Epithelial cell of prostate (primary cell): ENCODE results near the gene UBP1.

Experiments
- DNase-seq: peaks from one replicate; pipeline ENCODE4 v3.0.0-alpha.2; 2011; ENCODE audit warnings: low read depth, low spot score
- H3K27ac ChIP-seq: fragments of 450-650 bp; 2 replicates; pipeline ENCODE4 v1.5.1; 2017; ENCODE audit warnings: mild to moderate bottlenecking

UBP1 gene

DNA sequence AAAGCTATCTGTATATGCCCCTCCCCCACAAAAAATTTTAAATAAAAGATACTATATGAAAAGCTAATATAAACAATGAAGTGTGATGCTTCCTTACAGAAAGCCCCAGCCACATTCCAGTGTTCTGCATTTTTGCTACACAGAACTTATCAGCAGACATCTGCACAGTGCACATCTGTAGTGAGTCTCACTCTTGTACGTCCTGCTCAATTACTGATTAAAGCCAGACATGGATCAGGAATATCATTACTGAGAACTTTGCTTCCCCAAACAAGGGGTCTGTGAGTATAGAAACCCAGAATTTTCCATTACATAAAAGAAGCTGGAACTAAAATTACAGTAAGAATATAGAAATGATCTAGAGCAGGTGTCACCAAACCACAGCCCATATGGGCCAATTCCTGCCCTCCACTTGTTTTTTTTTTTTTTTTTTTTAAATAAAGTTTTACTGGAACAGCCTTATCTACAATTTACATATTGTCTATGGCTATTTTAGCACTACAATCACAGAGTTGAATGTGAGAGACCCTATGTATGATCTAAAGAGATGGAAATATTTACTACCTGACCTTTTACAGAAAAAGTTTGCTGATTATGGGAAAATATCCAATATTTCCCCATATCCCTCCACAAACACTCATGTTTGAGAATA, 45.7 kb downstream of the UBP1 start:
- no peak for DNase-seq
- H3K27ac ChIP-seq = no peak overlapping the region

DNA sequence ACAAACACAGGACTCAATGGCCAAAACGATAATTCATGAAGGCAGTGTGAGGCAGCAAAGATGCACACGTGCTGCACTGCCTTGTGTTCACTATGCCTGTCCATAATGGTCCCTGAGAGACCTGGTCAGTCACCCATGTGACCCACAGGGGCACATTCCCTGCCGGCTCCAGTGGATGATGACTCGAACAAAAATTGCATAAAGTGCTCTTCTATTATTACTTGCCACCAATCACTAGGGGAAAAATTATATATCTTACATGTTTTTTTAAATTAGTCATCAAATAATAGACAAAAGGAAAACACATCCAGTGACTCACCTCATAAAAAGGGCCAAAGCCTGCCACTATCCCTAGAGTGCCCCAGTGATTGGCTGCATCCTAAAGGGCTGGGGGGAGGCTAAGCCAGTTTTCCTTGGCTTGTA, 47.5 kb downstream of the UBP1 start:
- peak overlapping the region; percentile 51 for H3K27ac ChIP-seq
- peak; percentile 51 for DNase-seq

DNA sequence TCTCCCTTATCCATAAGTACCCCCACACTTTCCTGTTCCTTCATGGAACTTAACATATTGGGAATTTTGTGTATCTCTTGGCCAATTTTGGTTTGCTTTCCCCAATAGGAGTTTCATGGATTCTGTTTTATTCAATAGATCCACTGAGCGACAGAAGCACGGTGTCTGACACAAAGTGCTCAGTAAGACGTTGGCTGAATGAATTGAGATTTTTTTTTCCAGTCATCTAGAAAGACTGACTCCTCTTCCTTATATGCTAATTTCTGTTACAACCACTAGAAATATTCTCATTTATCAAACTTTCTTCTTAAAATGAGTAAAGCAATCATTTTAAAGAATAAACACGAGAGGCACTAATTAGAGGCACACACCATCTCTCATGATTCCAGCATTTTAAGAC, 48.1 kb downstream of the UBP1 start:
- DNase-seq = no peak
- peak overlapping the region; percentile 51 for H3K27ac ChIP-seq

DNA sequence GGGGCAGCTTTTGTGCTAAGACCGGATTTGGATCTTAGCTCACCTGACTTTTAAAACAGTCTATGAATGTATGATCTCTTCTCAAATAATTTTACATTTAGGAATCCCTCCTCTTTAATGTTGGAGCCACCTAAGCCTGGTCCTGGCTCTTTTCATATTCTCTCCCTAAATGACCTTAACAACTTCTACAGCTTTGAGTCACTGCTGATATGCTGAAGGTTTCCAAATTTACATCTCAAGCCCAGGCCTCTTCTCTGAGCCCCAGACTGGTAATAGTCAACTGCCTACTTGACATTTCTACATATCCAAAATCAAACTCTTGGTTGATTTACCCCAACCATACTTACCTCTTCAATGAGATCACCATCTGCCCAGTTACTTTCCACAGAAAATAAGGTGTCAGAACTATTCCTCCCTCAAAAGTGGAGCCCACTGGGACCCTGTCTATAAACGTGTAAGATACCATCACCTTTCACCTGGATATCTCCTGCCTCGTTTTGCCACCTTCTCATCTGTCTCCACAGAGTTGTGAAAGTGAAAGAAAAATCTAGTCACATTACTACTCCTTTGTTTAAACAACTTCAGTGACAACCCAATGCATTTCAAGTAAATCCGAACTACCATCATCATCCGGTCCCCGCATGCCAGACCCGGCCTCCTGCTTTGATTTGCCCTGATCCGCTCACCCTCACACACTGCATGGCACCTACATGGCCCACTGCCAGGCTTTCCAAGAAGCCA, 48.8 kb downstream of the UBP1 start:
- no peak overlapping the region for H3K27ac ChIP-seq
- DNase-seq = no peak

DNA sequence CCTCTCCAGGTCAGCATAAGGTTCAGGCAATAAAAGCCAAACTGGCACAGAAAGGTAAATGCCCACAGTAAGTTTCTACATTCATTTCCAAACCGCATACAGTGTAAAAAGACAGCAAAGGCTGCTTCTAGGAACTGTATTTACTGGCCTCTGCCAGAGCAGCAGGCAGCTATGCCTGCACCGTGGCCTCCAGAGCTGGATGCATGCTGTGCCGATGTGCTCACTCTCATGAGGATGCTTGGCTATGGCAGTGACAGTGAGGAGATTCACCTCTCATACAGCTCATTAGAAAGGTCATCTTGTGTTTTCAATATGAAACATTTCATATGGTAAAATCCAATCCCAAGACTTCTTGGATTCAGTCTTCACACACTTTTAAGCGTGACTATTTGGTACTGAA, 50.3 kb downstream of the UBP1 start:
- H3K27ac ChIP-seq = no peak overlapping the region
- DNase-seq = no peak

DNA sequence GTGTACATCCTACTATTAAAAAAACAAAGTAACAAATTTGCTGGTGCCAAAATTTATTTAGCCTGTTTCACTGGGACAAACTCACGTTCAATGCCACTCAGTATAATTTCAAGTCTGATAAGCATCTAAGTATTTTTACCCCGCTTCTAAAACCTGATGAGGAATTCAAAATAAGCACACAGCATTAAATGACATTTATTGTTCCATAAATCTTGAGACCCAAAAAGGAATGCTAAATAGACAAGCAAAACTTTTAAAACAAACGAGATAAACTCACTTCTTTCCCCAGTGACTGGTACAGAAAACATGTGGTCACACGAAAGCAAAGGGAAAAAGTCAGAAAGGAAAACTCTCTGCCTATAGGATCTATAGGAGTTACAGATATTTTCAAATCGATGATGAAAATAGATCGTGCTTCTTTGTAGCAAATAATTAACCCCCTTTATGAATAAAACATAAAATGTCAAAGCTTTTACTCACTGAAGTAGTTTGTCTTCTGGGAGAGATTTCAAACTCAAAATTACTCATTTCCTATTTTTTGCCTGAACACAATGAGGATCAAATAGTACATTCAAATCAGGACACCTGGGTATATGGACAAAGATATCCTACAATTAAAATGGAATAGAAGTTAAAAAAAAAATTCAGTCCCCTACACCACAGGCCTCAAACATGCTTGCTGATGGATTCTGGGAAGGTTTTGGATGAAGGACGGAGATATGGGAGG, 51.7 kb downstream of the UBP1 start:
- DNase-seq = no peak
- H3K27ac ChIP-seq = peak overlapping the region; percentile 43

DNA sequence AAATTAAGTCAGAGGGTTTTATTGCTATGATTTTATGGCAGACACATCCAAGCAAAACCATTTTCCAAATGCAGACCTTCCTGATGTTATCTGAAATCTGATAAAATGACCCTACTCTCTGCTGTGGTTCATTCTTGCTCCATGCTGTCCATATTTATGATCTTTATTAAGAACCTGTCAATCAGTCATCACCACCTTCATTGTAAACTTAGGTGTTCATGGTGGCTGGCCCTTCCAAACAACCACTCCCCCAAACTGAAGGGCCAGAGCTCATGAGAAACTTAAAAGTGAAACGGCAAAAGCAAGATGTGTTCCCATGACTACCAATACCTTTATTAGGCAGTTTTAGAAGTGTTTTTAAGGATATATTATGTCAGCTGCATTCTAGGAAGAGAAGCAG, 53.6 kb downstream of the UBP1 start:
- H3K27ac ChIP-seq = no peak overlapping the region
- DNase-seq = no peak

DNA sequence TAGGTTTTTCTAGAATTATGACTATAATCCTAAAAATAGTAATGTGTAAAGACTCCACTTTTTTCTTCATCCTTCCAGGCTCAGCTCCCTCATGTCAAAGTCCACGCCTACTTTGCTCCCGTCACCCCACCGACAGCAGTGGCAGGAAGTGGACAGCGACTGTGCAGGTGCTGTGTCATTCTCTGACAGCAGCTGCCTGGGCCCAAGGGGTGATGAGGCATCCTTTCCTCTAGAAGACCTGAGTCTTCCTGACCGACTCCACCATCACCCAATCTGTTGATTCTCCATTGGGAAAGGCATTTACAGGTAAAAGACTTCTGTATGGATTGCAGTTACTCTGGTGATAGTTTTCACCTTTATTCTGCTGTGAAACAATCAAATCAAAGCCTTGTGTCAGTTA, 54.8 kb downstream of the UBP1 start:
- H3K27ac ChIP-seq = peak overlapping the region; percentile 27
- DNase-seq = no peak

DNA sequence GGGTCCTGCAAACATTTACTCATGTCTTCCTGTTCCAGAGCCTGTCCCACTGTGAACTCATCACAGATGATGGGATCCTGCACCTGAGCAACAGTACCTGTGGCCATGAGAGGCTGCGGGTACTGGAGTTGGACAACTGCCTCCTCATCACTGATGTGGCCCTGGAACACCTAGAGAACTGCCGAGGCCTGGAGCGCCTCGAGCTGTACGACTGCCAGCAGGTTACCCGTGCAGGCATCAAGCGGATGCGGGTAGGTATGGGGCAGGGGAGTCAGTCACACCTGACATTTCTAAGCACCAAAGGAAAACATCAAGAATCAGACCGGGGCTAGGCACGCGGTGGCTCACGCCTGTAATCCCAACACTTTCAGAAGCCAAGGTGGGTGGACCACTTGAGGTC, 56.3 kb downstream of the UBP1 start:
- no peak for DNase-seq
- H3K27ac ChIP-seq = no peak overlapping the region

DNA sequence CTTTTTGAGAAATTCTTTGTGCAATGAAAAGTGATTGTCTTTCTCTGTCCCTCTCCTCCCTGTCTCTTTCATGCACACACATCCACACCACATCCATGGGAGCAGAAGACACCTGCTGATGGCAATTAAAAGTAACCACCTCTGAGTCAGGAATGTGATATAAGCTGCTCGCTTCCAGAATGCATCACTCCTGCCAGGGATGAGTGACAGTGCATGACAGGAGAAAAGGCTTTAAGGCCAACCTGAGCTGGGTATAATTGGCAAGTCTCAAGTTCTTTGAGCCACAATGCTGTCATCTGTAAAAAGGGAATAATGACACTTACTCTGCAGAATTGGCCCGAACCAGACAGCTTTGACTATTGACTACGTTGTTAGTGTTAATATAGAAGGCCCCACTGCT, 59.6 kb downstream of the UBP1 start:
- no peak for DNase-seq
- no peak overlapping the region for H3K27ac ChIP-seq

DNA sequence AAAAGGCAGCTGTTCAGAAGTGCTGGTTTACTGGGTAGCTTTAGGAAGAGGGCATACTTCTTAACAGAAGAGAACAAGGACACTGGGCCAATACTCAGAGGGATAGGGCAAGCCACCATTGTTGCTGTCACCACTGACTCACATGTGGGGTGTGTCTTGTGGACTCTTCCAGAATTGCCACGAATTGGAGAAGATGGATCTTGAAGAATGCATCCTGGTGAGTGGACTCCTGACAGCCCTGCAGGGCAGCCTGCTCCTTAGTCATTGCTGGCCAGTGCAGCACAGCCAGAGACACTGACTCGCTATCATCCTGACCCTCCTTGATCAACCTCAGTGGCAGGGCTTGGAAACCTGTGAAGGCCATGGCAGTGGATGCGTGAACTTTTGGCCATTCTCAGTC, 62.3 kb downstream of the UBP1 start:
- peak overlapping the region; percentile 52 for H3K27ac ChIP-seq
- no peak for DNase-seq

DNA sequence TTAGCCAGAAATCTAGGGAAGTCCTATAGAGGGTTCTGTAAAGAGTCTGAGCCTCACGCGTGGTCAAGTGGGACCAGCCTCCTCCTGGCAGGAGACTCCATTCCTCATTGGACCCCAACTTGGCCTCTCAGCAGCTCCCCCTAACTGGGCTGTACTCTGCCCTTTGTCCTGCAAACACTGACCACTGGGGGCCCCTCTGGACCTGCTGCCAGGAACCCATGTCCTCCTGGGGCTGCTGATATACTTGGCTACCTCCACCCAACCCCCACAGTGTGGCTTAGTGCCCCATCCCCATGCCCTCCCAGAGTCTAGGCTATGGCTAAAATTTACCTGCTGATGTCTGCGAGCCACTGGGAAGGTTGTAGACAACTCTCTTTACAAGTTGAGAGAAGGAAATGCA, 62.7 kb downstream of the UBP1 start:
- DNase-seq = no peak
- H3K27ac ChIP-seq = peak overlapping the region; percentile 52

DNA sequence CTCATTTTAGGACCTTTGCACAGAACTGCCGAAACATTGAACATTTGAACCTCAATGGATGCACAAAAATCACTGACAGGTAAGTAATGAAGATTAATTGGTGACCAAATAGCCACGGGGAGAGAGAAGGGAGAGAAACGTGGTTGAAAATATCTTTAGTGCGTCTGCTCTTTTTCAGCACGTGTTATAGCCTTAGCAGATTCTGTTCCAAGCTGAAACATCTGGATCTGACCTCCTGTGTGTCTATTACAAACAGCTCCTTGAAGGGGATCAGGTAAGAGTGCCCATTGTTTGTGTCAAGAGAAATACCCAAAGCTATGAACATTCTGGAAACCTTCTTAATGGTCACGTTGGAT, 67.1 kb downstream of the UBP1 start:
- no peak overlapping the region for H3K27ac ChIP-seq
- no peak for DNase-seq

DNA sequence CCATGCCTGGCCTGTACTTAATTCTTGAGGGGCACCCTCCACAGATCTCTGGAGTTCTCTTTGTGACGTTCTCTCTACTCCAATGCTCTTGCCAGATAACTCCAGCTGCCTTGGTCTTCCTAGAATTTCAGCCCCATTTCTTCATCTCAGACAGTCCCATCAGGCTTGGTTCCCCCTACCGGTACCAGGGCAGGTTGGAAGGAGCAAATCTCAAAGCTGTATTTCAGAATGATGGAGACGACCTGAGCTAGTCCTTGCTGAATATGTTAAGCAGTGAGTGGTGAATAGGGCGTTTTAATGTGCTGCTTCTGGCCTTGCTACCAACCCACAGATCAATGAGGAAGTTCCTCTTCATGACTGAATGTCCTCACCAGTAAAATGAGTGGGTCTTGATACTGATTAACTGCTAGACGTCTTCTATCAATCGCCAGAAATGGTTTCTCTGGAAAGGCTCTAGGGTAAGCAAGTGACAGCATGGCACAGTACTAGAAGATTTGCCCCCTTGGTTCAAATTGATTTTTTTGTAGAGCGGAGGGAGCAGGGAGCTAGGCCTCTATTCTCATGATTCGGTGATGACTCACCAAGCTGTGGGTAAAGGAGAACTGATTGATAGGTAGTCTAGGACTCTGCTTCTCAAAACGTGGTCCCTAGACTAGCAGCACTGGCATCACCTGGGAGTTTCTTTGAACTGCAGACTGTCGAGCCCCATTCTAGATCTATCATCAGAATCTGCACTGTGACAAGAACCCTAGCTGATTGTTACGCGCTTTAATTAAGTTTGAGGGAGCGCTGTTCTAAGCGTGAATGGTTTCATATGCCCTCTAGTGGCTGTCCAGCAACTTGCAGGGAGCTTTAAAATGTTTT, 67.8 kb downstream of the UBP1 start:
- peak overlapping the region; percentile 26 for H3K27ac ChIP-seq
- DNase-seq = no peak

DNA sequence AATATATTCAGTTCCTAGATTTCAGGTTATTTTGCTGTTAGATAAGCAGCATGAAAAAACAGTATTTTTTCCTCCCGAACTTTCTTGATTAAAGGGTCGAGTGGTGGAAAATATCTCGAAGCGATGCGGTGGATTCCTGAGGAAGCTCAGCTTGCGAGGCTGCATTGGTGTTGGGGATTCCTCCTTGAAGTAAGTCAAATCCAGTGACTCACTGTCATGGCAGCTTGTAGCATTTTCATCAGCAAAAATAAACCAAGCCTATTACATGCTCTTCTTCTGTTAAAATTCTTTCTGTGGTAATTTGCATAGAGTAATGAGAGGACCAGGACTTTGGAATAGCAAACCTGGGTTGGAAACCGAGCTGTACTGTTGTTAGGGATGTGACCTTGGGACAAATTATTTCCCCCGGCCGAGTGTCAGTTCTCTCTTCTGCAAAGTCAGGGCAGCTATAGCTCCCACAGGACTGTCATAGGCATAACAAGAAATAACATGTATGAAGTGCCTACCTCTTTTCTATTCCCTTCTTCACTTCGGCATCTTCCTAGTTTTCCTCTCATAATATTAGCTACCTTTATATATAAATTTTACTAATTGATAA, 75.6 kb downstream of the UBP1 start:
- DNase-seq = no peak
- H3K27ac ChIP-seq = peak overlapping the region; percentile 97

DNA sequence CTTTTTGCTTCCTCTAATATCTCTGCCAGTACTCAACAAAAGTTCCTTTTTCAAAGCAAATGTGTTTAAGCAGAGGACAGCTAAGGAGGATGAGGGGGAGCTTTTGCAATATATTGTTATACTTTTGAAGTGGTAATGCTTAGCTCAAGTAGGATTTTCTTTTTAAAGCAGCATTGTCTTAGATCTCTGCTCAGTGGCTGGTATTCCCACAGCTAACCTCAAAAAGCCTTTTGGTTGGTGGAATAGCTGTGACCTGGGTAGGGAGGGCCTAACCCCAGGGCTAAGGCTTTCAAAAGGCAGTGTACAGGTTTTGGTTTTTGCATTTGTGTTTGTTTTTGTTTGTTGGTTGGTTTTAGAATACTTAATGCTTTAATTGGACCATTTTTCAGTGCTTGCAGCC, 76.1 kb downstream of the UBP1 start:
- H3K27ac ChIP-seq = peak overlapping the region; percentile 97
- no peak for DNase-seq

DNA sequence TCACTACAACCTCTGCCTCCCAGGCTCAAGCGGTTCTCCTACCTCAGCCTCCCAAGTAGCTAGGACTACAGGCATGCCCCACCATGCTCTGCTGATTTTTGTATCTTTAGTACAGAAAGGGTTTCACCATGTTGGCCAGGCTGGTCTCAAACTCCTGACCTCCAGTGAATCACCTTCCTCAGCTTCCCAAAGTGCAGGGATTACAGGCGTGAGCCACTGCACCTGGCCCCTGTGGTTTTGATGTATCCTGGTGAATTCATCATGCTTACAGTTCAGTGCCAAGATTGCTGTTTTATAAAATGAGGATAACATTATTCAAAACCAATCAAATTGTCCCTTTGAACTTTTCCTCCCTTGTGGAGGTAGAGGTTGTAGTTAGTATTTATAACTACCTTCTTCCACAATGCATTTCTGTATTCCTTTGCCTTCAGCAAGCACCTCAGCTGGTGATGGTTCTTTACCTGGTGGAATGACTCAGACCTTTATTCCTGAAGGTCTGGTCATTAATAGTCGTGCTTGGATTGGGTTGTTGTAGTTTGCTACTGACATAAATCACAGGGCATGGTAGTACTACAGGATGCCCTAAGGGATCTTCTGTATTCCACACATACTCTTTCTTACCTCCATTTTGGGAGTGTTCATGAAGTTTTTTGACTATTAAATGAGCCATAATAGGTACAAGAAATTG, 76.9 kb downstream of the UBP1 start:
- H3K27ac ChIP-seq = peak overlapping the region; percentile 97
- no peak for DNase-seq

DNA sequence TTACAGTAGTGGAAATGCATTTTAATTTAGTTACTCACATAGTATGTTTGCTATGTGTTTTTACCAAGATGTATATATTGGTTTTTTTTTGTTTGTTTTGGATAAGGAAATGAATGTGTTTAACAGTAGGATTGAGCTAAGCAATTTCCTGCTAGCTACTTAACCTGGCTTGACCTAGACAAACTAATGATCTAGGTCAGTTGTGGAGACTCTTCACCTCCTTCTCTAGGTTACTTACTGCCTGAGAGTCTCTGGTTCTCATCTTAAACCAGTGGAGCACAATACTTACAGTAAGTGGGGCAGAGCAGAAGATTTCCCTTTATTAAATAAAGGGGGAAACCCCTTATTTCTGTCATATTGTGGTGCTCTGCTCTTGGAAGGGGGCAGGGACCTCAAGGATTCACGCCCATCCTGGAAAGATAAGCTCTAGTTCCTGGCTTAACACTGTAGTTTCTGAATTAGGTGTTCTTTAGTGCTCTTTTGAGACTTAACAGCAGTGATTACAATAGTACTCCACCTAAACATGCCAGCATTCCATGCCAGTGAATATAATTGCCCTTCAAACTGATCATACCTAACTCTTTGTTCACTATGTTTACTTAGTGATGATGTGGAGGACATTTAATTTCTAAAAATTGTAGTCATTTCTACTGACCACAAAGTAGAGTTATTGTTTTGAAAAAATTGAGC, 79.9 kb downstream of the UBP1 start:
- peak overlapping the region; percentile 97 for H3K27ac ChIP-seq
- DNase-seq = peak; percentile 61

DNA sequence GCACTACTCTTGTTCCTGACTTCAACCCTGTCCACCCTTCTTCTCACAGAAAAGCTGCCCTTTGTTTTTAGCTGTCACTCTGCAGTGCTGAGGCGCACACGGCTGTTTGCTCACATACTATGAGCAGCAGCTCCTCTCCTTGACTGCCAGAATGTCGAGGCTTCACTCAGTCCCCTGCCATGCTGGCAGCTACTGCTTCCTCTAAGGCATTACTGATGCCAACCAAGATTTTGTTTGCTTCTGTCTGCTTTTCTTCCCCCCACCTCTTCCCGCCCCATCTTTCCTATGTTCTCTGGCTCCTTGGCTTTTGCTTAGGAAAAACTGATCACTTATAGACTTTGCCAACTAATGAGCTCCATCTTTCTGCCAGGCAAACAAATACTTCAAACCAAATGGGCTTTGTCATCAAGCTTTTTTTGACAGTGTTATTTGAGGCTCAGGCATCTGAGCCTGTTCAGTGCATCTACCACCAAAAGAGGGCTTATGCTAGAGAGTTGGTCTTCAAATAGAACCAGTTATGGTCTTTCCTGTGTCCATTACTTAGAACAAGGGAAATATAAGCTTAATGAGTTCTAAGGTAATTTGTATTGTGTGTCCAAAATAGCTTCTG, 81.9 kb downstream of the UBP1 start:
- peak overlapping the region; percentile 97 for H3K27ac ChIP-seq
- DNase-seq = no peak
